HG03103 (cell line): ENCODE data around the gene SUSD4.

Source experiments
- ATAC-seq: cut with Tn5 transposase; IDR thresholded peaks from one replicate; pipeline ENCODE4 v1.9.1; 2021; ENCODE audit warnings: low read depth; ENCODE audit not compliant: unreplicated experiment

Gene SUSD4

GRCh38 chr1:223219318-223219635, 144.7 kb downstream of the SUSD4 start:
- ATAC-seq: no peak

- no peak for ATAC-seq
Measured at GRCh38 chr1:223217781-223218180, 146.2 kb downstream of the SUSD4 start.

DNA sequence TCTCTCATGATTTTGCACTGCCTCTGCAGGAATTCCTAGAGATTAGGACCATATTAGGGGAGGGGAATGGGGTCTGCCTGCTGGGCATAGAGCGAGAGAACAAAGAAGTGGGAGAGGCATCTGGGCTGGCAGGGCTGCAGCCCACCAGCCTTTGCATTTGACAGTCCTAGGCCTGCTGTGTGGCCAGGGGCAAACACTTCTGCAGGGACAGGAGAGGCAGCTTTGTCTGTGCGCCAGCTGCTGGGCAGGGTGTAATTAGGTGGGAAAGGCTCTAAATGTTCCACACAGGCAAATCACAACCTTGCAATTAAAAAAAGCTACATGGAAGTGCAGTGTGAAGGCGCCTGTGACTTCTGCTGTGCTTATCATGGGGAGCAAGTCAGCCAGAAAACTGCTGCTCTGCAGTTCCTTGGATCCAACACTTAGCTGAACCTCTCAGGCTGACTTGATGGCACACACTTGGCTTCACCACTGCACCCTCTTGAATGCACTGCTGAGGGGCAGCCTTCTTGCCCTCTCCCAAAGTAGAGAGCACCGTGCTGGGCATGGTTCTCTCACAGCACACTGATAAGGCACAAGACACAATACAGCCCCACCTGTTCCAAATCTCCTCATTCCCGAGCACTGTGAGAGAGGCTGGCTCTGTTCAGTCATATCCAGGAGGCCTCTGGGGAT, 147.3 kb downstream of the SUSD4 start:
- no peak for ATAC-seq

DNA sequence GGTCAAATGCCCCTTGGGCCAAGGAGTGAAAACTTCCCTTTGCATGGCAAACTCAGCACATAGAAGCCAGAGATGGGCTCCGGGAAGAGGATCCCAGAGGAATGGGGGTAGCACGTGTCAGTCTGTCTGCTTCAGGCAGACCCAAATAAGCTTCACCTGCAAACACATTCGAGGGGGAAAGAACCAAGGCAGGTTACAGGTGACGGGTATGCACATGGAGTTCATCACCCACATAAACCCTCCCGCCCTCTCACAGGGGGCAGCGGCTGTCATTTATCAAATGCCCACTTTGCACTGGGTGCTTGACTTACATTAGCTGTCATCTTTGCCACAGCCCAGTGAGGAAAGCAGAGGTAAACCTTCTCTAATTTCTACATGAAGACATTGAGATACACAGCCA, 147.9 kb downstream of the SUSD4 start:
- ATAC-seq: no peak

DNA sequence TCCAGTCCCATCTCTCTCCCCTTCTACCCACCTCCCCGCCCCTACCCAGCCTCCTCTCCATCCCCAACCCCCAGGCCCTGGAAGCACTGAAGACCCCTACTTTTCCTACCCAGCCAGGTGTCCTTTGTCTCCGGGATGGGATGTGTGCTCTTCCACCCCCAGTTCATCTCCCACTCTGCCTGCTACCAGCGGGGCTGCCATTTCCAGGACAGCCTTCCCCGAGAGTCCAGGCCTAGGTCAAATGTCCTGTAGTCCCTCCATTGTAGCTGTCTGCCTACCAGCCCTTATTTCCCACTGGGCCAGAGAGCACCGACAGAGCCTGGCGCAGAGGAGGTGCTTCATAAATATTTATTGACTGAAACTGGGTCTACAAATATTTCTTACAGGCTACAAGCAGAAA, 148.9 kb downstream of the SUSD4 start:
- no peak for ATAC-seq

GRCh38 chr1:223214261-223214807, 149.6 kb downstream of the SUSD4 start:
- ATAC-seq: no peak

DNA sequence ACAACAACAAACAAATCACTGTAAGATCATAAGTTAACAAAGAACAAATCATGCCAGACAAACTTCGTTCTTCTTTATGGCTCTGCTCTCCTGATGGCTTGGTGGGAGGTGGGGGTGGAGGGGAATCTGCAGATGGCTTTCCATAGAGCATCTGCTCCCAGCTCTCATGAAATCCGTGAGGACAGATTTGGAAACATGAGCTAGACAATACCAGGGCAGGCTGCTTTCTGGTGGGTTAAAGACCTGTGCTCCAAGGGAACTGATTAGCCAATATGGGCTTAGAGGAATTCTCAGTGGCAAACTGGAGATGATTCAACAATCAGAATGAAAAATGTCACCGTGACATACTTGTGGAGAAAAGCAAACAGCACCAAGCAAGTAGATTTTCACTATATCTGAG, 151.5 kb downstream of the SUSD4 start:
- no peak for ATAC-seq

DNA sequence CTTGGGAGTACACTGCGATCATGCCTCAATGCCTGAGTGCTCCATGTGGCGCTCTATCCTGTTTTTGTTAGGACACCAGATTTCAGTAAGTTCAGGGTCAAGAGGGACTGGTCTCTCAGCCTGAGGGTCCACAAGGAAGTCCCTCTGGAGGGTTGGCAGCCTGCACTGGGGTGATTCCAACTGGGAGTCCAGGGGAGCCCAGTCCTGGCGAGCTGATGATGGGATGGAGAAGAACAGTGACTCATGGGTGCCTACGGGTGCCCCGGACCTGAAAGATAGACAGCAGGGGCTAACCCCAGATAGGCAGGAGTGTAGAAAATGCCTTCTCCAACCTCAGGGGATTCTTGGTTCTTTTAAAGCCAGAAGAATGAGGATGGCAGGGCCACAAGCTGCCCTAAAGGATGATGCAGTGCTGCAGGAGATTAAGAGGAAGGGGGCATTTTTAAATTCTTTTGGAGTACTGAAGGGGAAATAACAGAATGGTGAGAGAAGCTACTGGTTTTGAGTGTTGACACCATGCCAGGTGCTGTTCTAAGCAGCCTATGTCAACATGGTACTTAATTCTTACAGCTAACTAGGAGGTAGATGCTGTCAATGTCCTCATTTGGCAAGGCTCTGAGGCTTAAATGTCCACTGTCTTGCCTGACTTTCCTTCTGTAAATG, 152.5 kb downstream of the SUSD4 start:
- no peak for ATAC-seq

- no peak for ATAC-seq
Measured at GRCh38 chr1:223210788-223211120, 153.2 kb downstream of the SUSD4 start.

DNA sequence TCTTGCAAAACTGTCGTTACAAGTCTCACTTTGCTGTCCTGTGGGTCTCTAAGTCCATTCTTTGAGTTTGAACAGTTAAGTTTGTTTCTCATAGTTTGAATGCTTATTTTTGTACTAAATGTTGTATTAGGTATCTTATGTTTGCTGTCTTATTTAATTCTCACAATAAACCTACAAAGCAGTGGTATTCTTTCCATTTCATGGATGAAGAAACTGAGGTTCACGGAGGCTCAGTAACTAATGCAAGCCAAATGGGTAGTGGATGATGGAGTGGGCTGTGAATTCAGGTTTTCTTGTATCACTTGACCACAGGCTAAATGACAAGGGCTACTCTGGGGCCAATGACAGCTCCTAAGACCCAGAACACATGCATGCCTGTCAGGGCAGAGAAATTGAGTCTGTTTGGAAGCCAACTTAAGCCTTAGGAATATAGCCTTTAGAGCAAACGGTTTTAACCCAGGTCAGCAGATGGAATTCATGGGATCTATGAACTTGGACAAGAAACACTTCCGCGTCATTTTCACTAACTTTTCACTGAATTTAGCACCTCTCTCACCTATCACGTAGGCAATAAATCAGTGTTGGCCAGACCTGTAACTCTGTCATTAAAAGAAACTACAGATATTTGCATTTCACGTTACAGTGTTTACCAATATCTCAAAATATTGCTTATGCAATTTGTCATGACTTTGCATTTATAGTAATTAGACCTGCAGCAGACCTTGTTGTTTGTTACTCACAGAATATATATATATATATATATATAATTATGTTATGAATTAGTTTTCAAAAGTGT, 153.8 kb downstream of the SUSD4 start:
- no peak for ATAC-seq

DNA sequence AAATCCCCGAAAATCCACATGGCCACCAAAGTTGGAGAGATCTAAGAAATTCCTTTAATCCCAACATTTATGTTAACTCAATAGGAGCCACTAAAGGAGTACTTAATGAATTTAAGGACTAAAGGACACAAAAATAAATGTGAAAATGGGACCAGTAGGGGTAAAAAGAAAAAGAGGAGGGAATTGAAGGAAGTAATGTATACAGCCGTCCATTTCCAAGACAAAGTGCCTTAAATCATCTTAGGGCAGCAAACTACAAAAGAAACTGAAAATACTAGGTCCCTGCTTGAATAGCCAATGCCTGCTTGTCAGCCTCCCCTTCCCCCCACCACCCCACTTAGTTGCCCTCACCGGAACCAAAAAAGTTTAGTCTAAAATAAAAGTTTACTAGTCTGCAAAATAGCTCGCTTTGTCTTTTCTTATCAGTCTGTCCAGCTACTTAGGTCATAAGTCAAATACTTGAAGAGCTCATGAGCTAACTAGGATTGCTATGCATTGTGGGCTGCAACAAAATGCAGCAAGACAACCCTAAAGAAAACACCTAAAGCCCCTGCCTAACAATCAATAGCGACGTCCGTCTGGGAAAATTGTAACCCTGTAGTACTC, 154.6 kb downstream of the SUSD4 start:
- no peak for ATAC-seq

- no peak for ATAC-seq
Measured at GRCh38 chr1:223208164-223209076, 155.6 kb downstream of the SUSD4 start.

DNA sequence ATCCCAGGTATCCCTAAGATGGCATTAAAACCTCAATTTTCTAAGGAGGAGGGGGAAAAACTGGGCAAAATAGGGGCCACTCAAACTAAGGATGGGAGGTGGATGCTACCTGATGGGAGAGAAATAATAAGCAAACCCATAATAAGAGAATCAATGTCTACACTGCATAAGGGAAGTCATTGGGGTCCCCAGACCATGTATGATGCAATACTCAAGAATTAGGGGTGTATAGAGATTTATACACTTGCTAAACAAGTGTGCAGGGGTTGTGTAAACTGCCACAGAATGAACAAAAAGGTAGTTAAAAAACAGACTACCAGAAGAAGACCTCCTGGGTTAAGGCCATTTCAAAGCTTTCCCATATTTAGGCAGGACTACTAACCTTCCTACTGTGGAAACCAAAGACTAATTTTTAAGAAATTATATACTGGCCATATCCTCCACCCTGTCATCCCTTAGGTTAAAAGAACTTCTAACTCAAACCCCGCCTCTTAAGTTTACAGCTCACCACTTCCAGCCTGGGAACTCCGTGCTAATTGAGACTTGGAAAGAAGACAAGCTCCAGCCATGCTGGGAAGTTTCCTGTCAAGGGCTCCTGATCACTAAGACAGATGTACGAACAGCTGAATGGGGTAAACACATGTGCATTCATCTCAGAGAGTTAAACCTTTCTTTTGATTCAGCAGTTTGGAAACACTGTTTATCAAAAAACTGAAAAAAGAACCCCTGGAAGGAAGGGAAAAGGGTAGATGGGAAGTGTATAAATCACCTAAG, 156.5 kb downstream of the SUSD4 start:
- ATAC-seq: no peak

- ATAC-seq: no peak
Measured at GRCh38 chr1:223204424-223204823, 159.6 kb downstream of the SUSD4 start.

- ATAC-seq: no peak
Measured at GRCh38 chr1:223203694-223204093, 160.3 kb downstream of the SUSD4 start.

DNA sequence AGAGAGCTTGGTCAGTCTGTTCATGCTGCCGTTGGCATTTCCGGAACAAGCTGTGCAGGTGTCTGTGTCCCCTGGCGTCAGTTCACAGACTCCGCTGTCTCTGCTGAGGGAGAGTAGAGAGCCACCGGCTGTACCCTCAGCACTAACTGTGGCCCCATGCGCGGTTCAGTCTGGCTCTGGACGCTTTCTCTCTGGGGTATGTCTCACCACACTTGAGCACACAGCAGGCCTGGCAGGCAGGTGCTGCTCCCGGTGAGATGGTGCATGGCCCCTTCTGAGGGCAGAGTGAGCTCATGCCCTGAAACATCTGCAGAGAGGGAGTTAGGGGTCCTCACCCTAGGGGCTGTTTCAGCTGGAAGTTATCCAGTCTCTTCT, 161.0 kb downstream of the SUSD4 start:
- ATAC-seq: no peak

DNA sequence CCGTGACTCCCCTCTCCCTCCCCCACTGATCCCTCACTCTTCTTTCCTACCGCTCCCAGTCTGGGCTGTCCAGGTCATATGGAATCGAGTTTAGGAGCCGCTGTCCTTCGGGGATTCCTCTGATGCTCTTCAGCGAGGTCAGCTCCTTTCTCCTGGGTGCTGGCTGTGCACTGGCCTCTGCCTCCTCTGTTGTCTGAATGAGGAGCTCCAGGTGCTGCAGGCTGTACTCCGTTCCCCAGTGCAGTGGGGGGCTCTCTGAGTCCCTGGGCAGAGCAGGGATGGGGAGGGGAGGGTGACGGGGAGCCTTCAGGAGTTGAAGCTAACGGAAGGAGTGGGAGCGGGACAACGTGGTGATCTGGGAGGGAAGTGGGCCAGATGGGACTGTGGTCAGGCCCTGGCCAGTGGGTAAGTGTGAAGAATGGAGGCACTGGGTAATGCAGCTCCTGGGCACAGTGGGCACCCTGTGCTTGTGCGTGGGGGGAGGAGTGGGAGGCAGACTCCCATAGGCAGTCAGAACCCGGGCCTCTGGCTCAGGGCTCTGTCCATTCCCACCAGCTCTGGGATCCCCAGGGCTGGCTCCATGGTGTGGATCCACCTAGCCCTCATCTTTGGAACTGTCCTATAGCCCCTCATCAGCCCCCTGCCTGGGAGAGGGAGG, 161.5 kb downstream of the SUSD4 start:
- ATAC-seq: no peak

- ATAC-seq: no peak
Measured at GRCh38 chr1:223201967-223202366, 162.0 kb downstream of the SUSD4 start.

GRCh38 chr1:223200903-223201302, 163.1 kb downstream of the SUSD4 start:
- no peak for ATAC-seq
